ENCODE measurements around the gene MSH2. TPM values are rescaled to one million over a fixed set of nuclear protein-coding genes. Genes with fewer than 3 reads are reported as not detected.
"Not testable (repeated sequence)": the region's sequence is repeated elsewhere in the genome, so short reads cannot be mapped to it uniquely, and the experiment has no call there.

Gene MSH2
- total and polyA plus RNA-seq, 2 experiments from 2014 or later = 20.8 to 27.7 TPM

DNA sequence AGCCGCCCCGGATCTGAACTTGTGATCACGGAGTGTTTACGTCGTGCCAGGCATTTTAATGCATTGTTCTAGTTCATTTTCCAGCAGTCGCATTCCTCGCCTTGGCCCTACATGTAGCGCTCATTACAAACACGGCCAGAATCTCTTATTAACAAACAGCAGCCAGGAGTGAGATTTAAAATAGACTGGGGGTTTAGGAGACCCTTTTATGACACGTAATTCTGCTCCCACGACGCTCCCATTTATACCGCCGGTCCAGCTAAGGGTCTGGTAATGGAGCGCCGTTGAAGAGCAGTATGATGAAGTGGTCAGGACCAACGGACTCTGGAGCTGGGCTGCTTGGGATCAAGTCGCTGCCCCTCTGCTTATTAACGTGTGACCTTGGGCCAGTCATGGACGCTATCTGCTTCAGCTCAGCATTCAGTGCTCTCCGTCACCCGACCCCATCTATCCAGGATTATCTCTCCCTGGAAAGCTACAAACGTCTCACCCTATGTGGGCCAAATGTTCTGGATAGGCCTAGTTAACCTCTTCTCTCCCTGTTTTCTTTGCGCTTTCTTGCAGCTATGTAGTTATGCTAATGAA lies 745 bp downstream of the MSH2 start:
- Histone ChIP-seq H3K4me1 (ENCODE audit: insufficient read depth) (peaks cover 15% of the 10 kb centered on the region), H3K9me2 (replicated peaks; ENCODE audit: insufficient read depth) (no peaks in the 10 kb centered on the region), H3K36me3 (replicated peaks; ENCODE audit: insufficient read depth, low read depth) (no peaks in the 10 kb centered on the region), H3K4me2 (peak overlapping the region; percentile 82), H4K20me1 (ENCODE audit: insufficient read depth, poor library complexity, severe bottlenecking) (no peaks in the 10 kb centered on the region), H3K9me3 (ENCODE audit: low read depth) (no peaks in the 10 kb centered on the region), H3K4me3 (peak overlapping the region; percentile 74), H3K27me3 (no peaks in the 10 kb centered on the region), H3K27ac (peak overlapping the region; percentile 80), H3K79me2 (peaks cover 43% of the 10 kb centered on the region), H2AFZ (peak overlapping the region; percentile 85)
- TF ChIP-seq EZH2phosphoT487 (IDR thresholded peaks at IDR 0.05; ENCODE audit: low read depth, severe bottlenecking, unreplicated experiment) (no peak), EZH2 (IDR thresholded peaks at IDR 0.05; ENCODE audit: borderline replicate concordance) (no peak)
- TF ChIP-seq, protein P1, sequence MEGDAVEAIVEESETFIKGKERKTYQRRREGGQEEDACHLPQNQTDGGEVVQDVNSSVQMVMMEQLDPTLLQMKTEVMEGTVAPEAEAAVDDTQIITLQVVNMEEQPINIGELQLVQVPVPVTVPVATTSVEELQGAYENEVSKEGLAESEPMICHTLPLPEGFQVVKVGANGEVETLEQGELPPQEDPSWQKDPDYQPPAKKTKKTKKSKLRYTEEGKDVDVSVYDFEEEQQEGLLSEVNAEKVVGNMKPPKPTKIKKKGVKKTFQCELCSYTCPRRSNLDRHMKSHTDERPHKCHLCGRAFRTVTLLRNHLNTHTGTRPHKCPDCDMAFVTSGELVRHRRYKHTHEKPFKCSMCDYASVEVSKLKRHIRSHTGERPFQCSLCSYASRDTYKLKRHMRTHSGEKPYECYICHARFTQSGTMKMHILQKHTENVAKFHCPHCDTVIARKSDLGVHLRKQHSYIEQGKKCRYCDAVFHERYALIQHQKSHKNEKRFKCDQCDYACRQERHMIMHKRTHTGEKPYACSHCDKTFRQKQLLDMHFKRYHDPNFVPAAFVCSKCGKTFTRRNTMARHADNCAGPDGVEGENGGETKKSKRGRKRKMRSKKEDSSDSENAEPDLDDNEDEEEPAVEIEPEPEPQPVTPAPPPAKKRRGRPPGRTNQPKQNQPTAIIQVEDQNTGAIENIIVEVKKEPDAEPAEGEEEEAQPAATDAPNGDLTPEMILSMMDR (IDR thresholded peaks at IDR 0.05; ENCODE audit: poor library complexity) = no peak
- 3% methylated on average over 24 of the region's 24 CpGs for WGBS (ENCODE audit: low lambda C conversion rate, missing lambda C conversion rate)
- peak; percentile 6 for DNase-seq (ENCODE audit: low spot score)

DNA sequence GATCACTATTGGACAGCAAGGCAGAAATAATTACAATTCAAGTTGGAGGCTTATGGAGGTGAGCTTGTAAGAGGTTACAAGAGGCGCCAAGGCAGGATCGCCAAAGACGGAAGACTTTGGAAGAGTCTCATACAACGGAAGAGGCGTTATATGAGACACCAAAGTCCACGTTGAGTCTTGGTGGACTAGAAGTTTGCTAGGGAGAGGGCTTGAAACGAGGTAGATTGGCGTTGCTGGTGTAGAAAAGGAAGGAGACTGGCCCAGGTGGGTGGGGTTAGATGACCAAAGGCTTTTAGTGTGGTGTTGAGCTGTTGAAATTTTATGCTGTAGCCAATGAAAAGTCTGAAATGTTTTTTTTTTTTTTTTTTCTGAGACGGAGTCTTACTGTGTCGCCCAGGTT lies 1.4 kb downstream of the MSH2 start:
- H3K27ac ChIP-seq = no peak overlapping the region

DNA sequence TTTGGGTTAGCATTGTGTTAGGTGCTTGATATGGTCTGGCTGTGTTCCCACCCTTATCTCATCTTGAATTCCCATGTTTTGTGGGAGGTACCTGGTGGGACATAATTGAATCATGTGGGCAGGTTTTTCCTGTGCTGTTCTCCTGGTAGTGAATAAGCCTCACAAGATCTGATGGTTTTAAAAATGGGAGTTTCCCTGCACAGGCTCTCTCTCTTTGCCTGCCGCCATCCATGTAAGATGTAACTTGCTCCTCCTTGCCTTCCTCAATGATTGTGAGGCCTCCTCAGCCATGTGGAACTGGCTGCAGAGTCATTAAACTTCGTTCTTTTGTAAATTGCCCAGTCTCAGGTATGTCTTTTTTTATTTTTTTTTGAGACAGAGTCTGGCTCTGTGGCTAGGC lies 2.8 kb downstream of the MSH2 start:
- TF ChIP-seq EZH2phosphoT487 (IDR thresholded peaks at IDR 0.05; ENCODE audit: low read depth, severe bottlenecking, unreplicated experiment) (no peak), EZH2 (IDR thresholded peaks at IDR 0.05; ENCODE audit: borderline replicate concordance) (no peak)
- TF ChIP-seq, protein P1 (IDR thresholded peaks at IDR 0.05; ENCODE audit: poor library complexity) = no peak
- H3K4me1 ChIP-seq (ENCODE audit: insufficient read depth) = peaks cover 15% of the 10 kb centered on the region
- no peaks in the 10 kb centered on the region for H3K27me3 ChIP-seq
- H3K4me3 ChIP-seq = no peak overlapping the region
- no peak overlapping the region for H3K4me2 ChIP-seq
- H2AFZ ChIP-seq = no peak overlapping the region
- no peaks in the 10 kb centered on the region for H3K36me3 ChIP-seq (replicated peaks; ENCODE audit: insufficient read depth, low read depth)
- no peak overlapping the region for H3K27ac ChIP-seq
- no peaks in the 10 kb centered on the region for H4K20me1 ChIP-seq (ENCODE audit: insufficient read depth, poor library complexity, severe bottlenecking)
- no peaks in the 10 kb centered on the region for H3K9me3 ChIP-seq (ENCODE audit: low read depth)
- H3K79me2 ChIP-seq = peaks cover 43% of the 10 kb centered on the region
- WGBS (ENCODE audit: low lambda C conversion rate, missing lambda C conversion rate) = 97% methylated on average over 2 of the region's 2 CpGs
- H3K9me2 ChIP-seq (replicated peaks; ENCODE audit: insufficient read depth) = no peaks in the 10 kb centered on the region
- DNase-seq (ENCODE audit: low spot score) = no peak

More for the DNA sequence above, 1.4 kb downstream of the MSH2 start:
- Histone ChIP-seq H3K79me2 (peaks cover 43% of the 10 kb centered on the region), H3K27me3 (no peaks in the 10 kb centered on the region), H3K9me2 (replicated peaks; ENCODE audit: insufficient read depth) (no peaks in the 10 kb centered on the region), H3K4me3 (peak overlapping the region; percentile 74), H3K36me3 (replicated peaks; ENCODE audit: insufficient read depth, low read depth) (no peaks in the 10 kb centered on the region), H3K9me3 (ENCODE audit: low read depth) (no peaks in the 10 kb centered on the region), H3K4me1 (ENCODE audit: insufficient read depth) (peaks cover 15% of the 10 kb centered on the region), H3K4me2 (peak overlapping the region; percentile 82), H2AFZ (no peak overlapping the region), H4K20me1 (ENCODE audit: insufficient read depth, poor library complexity, severe bottlenecking) (no peaks in the 10 kb centered on the region)
- no peak for DNase-seq (ENCODE audit: low spot score)
- WGBS (ENCODE audit: low lambda C conversion rate, missing lambda C conversion rate) = 79% methylated on average over 10 of the region's 10 CpGs
- TF ChIP-seq EZH2phosphoT487 (IDR thresholded peaks at IDR 0.05; ENCODE audit: low read depth, severe bottlenecking, unreplicated experiment) = no peak
- TF ChIP-seq, protein P1 (IDR thresholded peaks at IDR 0.05; ENCODE audit: poor library complexity) = no peak
- TF ChIP-seq EZH2 (IDR thresholded peaks at IDR 0.05; ENCODE audit: borderline replicate concordance) = no peak

DNA sequence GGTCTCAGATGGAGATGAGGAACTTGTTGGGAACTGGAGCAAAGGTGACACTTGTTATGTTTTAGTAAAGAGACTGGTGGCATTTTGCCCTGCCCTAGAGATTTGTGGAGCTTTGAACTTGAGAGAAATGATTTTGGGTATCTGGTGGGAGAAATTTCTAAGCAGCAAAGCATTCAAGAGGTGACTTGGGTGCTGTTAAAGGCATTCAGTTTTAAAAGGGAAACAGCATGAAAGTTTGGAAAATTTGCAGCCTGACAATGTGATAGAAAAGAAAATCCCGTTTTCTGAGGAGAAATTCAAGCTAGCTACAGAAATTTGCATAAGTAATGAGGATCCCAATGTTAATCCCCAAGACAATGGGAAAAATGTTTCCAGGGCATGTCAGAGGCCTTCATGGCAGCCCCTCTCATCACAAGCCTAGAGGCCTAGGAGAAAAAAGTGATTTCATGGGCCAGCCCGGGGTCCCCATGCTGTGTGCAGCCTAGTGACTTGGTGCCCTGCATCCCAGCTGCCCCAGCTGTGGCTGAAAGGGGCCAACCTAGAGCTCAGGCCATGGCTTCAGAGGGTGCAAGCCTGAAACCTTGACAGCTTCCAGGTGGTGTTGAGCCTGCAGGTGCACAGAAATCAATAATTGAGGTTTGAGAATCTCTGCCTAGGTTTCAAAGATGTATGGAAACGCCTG lies 3.8 kb downstream of the MSH2 start:
- H3K79me2 ChIP-seq = peaks cover 43% of the 10 kb centered on the region
- H3K4me1 ChIP-seq (ENCODE audit: insufficient read depth) = peaks cover 15% of the 10 kb centered on the region
- H3K4me2 ChIP-seq; H3K36me3 ChIP-seq (replicated peaks; ENCODE audit: insufficient read depth, low read depth); H3K4me3 ChIP-seq; DNase-seq (ENCODE audit: low spot score); H2AFZ ChIP-seq; H3K27me3 ChIP-seq; H4K20me1 ChIP-seq (ENCODE audit: insufficient read depth, poor library complexity, severe bottlenecking); H3K9me2 ChIP-seq (replicated peaks; ENCODE audit: insufficient read depth); H3K27ac ChIP-seq; H3K9me3 ChIP-seq (ENCODE audit: low read depth): not testable (repeated sequence)
- WGBS (ENCODE audit: low lambda C conversion rate, missing lambda C conversion rate) = 95% methylated on average over 3 of the region's 3 CpGs

DNA sequence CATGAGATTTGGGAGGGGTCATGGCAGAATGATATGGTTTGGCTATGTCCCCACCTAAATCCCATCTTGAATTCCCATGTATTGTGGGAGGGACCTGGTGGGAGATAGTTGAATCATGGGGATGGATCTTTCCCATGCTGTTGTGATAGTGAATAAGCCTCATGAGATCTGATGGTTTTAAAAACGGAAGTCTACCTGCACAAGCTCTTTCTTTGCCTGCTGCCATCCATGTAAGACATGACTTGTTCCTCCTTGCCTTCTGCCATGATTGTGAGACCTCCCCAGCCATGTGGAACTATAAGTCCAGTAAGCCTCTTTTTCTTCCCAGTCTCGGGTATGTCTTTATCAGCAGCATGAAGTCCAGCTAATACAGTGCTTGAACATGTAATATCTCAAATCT lies 5.0 kb downstream of the MSH2 start:
- H3K9me3 ChIP-seq (ENCODE audit: low read depth); H2AFZ ChIP-seq; H3K4me3 ChIP-seq; H3K4me2 ChIP-seq; H3K27me3 ChIP-seq; H3K27ac ChIP-seq; DNase-seq (ENCODE audit: low spot score); H3K9me2 ChIP-seq (replicated peaks; ENCODE audit: insufficient read depth); H4K20me1 ChIP-seq (ENCODE audit: insufficient read depth, poor library complexity, severe bottlenecking); H3K36me3 ChIP-seq (replicated peaks; ENCODE audit: insufficient read depth, low read depth): not testable (repeated sequence)
- H3K4me1 ChIP-seq (ENCODE audit: insufficient read depth) = peaks cover 11% of the 10 kb centered on the region
- WGBS (ENCODE audit: low lambda C conversion rate, missing lambda C conversion rate) = 93% methylated on average over 2 of the region's 2 CpGs
- peaks cover 43% of the 10 kb centered on the region for H3K79me2 ChIP-seq
